SK-N-MC (cell line): ENCODE measurements around the gene RPUSD1.

Source experiments
- EZH2 ChIP-seq: fragments of 200-600 bp; sonication (generic); IDR thresholded peaks from one replicate; pipeline ENCODE4 v1.6.1; 2017; ENCODE audit warnings: antibody characterized with exemption
- FOXP2 ChIP-seq: optimal IDR thresholded peaks from 2 replicates; pipeline ENCODE3; 2011; ENCODE audit warnings: mild to moderate bottlenecking, moderate library complexity; ENCODE audit not compliant: insufficient read depth; ENCODE audit errors: extremely low read length, control extremely low read depth

GRCh38 chr16:767743-768235 is 20.4 kb downstream of the RPUSD1 start:
- no peak for TF ChIP-seq FOXP2
- no peak for TF ChIP-seq EZH2
